PFSK-1 (cell line): ENCODE data around the gene FKBP8.

ENCODE experiments used
- POLR2AphosphoS5 ChIP-seq: IDR thresholded peaks from 2 replicates; pipeline ENCODE4 v1.6.1; 2012; ENCODE audit warnings: low read depth, mild to moderate bottlenecking, control low read depth, low read length, moderate library complexity
- TAF1 ChIP-seq: IDR thresholded peaks from 2 replicates; pipeline ENCODE4 v1.6.1; 2012; ENCODE audit warnings: low read length, control low read depth, borderline replicate concordance; ENCODE audit not compliant: insufficient read depth
- TF ChIP-seq, protein P1 (sequence below), 2 experiments: IDR thresholded peaks; 2 replicates each; pipeline versions ENCODE4 v1.6.1 to v1.8.0; 2011 to 2012; ENCODE audit warnings: low read depth in 2 of 2, low read length in 2 of 2, control low read depth in 1 of 2, inconsistent platforms in 1 of 2, mild to moderate bottlenecking in 1 of 2, moderate library complexity in 1 of 2; ENCODE audit not compliant: insufficient read depth in 1 of 2

DNA sequence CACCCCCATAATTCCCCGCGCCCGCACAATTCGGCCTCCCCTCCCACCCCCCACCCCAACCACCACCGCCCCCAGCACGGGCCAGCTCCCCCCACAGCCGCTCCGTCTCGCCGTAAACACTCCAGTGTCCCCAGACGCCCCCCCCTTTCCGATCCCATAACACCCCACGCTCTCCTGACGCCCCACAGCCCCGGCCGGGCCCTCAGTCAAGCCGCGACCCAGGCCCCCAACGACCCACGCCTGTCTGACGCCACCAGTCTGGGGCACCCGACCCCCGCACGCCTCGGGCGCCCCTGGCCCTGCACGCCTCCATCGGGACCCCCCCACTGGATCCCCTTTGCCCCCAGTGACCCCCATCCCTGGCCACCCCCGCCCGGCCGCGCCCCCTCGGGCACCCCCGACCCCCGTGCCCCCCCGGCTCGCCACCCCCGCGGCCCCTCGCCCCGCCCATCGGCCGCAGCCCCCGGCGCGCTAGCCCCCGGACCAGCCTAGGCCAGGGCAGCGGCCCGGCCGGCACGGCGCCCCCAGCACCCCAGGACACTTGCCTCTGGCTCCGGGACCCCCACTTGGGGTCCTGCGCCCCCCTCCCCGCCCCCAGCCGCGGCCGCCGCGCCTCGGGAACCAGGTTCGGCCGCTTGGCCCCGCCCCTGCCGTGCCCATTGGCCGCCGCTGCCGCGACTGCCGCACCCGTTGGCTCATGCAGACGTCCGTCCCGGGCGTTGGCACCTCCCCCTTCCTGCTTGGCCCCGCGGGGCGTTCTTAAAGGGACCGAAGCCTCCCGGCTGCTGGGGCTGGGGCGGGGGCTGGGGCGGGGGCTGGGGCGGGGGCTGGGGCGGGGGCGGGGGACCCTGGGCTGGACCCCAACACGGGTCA is at the start of gene FKBP8:
- TF ChIP-seq POLR2AphosphoS5 (no peak), TAF1 (no peak)
- TF ChIP-seq, protein P1, sequence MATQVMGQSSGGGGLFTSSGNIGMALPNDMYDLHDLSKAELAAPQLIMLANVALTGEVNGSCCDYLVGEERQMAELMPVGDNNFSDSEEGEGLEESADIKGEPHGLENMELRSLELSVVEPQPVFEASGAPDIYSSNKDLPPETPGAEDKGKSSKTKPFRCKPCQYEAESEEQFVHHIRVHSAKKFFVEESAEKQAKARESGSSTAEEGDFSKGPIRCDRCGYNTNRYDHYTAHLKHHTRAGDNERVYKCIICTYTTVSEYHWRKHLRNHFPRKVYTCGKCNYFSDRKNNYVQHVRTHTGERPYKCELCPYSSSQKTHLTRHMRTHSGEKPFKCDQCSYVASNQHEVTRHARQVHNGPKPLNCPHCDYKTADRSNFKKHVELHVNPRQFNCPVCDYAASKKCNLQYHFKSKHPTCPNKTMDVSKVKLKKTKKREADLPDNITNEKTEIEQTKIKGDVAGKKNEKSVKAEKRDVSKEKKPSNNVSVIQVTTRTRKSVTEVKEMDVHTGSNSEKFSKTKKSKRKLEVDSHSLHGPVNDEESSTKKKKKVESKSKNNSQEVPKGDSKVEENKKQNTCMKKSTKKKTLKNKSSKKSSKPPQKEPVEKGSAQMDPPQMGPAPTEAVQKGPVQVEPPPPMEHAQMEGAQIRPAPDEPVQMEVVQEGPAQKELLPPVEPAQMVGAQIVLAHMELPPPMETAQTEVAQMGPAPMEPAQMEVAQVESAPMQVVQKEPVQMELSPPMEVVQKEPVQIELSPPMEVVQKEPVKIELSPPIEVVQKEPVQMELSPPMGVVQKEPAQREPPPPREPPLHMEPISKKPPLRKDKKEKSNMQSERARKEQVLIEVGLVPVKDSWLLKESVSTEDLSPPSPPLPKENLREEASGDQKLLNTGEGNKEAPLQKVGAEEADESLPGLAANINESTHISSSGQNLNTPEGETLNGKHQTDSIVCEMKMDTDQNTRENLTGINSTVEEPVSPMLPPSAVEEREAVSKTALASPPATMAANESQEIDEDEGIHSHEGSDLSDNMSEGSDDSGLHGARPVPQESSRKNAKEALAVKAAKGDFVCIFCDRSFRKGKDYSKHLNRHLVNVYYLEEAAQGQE (IDR thresholded peaks at IDR 0.05; ENCODE audit: insufficient read depth in 1 of 2, low read depth in 2 of 2, low read length in 2 of 2): no peak
